Measurements from ENCODE around the gene GNG11. TPM values are rescaled to one million over a fixed set of nuclear protein-coding genes. Genes with fewer than 3 reads are reported as not detected.

GNG11 gene
- total RNA-seq, 1 experiment from 2014 or later, result not detected

GRCh38 chr7:93923942-93924341, 2.4 kb downstream of the GNG11 start:
- DNase-seq, result no peak
- no peak for TF ChIP-seq CTCF (IDR thresholded peaks at IDR 0.05; ENCODE audit: insufficient read depth in 1 of 2, low read depth in 1 of 2, low read length in 1 of 2, severe bottlenecking in 1 of 2, unreplicated experiment in 1 of 2)
- Mint-ChIP-seq H3K36me3 (ENCODE audit: insufficient read depth, unreplicated experiment) (no peaks in the 10 kb centered on the region), H3K9me3 (ENCODE audit: unreplicated experiment) (no peaks in the 10 kb centered on the region), H3K4me1 (ENCODE audit: low read depth, unreplicated experiment) (no peaks in the 10 kb centered on the region), H3K4me3 (ENCODE audit: unreplicated experiment) (no peak overlapping the region), H3K27ac (ENCODE audit: unreplicated experiment) (no peak overlapping the region), H3K27me3 (ENCODE audit: insufficient read depth, unreplicated experiment) (peaks cover 8% of the 10 kb centered on the region)
- ChIA-PET POLR2A (no interaction called here), CTCF (no interaction called here)
- no peaks in the 10 kb centered on the region for H3K36me3 ChIP-seq (ENCODE audit: control insufficient read depth, insufficient read depth, low read length)
- H3K9me3 ChIP-seq, result no peaks in the 10 kb centered on the region
- intact Hi-C loops (cut with micrococcal nuclease; ENCODE audit: unreplicated experiment), result no loop called here
- no peaks in the 10 kb centered on the region for H3K27me3 ChIP-seq (replicated peaks; ENCODE audit: control insufficient read depth, insufficient read depth, low read length)
- no peak overlapping the region for H3K4me3 ChIP-seq (ENCODE audit: low read depth, low read length)
- BruUV-seq (replicated peaks), result no TSS peak
- H3K4me1 ChIP-seq, result no peaks in the 10 kb centered on the region

- no peaks in the 10 kb centered on the region for H3K36me3 Mint-ChIP-seq (ENCODE audit: insufficient read depth, unreplicated experiment)
- H3K4me1 ChIP-seq, result no peaks in the 10 kb centered on the region
- no peaks in the 10 kb centered on the region for H3K9me3 ChIP-seq
- H3K4me3 Mint-ChIP-seq (ENCODE audit: unreplicated experiment), result no peak overlapping the region
- H3K4me1 Mint-ChIP-seq (ENCODE audit: low read depth, unreplicated experiment), result no peaks in the 10 kb centered on the region
- H3K27ac Mint-ChIP-seq (ENCODE audit: unreplicated experiment), result no peak overlapping the region
- DNase-seq, result no peak
- no peaks in the 10 kb centered on the region for H3K27me3 ChIP-seq (replicated peaks; ENCODE audit: control insufficient read depth, insufficient read depth, low read length)
- H3K36me3 ChIP-seq (ENCODE audit: control insufficient read depth, insufficient read depth, low read length), result no peaks in the 10 kb centered on the region
- no TSS peak for BruUV-seq (replicated peaks)
- no peak for TF ChIP-seq CTCF (IDR thresholded peaks at IDR 0.05; ENCODE audit: insufficient read depth in 1 of 2, low read depth in 1 of 2, low read length in 1 of 2, severe bottlenecking in 1 of 2, unreplicated experiment in 1 of 2)
- H3K4me3 ChIP-seq (ENCODE audit: low read depth, low read length), result no peak overlapping the region
- CTCF ChIA-PET, result no interaction called here
- H3K9me3 Mint-ChIP-seq (ENCODE audit: unreplicated experiment), result no peaks in the 10 kb centered on the region
- POLR2A ChIA-PET, result no interaction called here
- intact Hi-C loops (cut with micrococcal nuclease; ENCODE audit: unreplicated experiment), result no loop called here
- H3K27me3 Mint-ChIP-seq (ENCODE audit: insufficient read depth, unreplicated experiment), result peaks cover 14% of the 10 kb centered on the region
Observed at GRCh38 chr7:93926800-93927199, 5.3 kb downstream of the GNG11 start.

DNA sequence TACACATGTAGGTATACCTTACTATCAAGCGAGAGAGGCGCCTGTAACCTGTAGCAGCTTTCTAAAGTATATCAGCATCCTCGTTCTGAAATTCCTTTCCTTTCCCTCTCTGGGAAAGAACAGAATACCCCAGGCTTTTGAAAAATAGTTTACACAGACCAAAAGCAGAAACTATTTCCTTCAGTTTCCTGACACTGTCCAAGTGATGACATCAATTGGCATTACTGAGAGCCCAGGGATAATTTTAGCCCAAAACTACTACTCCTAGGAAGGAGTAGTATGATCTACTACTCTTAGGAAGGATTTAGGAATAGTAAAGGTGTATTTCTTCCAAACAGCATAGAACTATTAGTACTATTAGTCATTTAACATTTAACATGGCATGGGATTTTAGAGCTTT, 6.0 kb downstream of the GNG11 start:
- Mint-ChIP-seq H3K36me3 (ENCODE audit: insufficient read depth, unreplicated experiment) (no peaks in the 10 kb centered on the region), H3K27ac (ENCODE audit: unreplicated experiment) (no peak overlapping the region), H3K4me1 (ENCODE audit: low read depth, unreplicated experiment) (no peaks in the 10 kb centered on the region), H3K4me3 (ENCODE audit: unreplicated experiment) (no peak overlapping the region), H3K9me3 (ENCODE audit: unreplicated experiment) (no peaks in the 10 kb centered on the region), H3K27me3 (ENCODE audit: insufficient read depth, unreplicated experiment) (peaks cover 14% of the 10 kb centered on the region)
- no TSS peak for BruUV-seq (replicated peaks)
- no peaks in the 10 kb centered on the region for H3K4me1 ChIP-seq
- CTCF ChIA-PET, result no interaction called here
- DNase-seq, result no peak
- no peaks in the 10 kb centered on the region for H3K36me3 ChIP-seq (ENCODE audit: control insufficient read depth, insufficient read depth, low read length)
- no peak for TF ChIP-seq CTCF (IDR thresholded peaks at IDR 0.05; ENCODE audit: insufficient read depth in 1 of 2, low read depth in 1 of 2, low read length in 1 of 2, severe bottlenecking in 1 of 2, unreplicated experiment in 1 of 2)
- H3K9me3 ChIP-seq, result no peaks in the 10 kb centered on the region
- intact Hi-C loops (cut with micrococcal nuclease; ENCODE audit: unreplicated experiment), result no loop called here
- no peaks in the 10 kb centered on the region for H3K27me3 ChIP-seq (replicated peaks; ENCODE audit: control insufficient read depth, insufficient read depth, low read length)
- POLR2A ChIA-PET, result no interaction called here
- no peak overlapping the region for H3K4me3 ChIP-seq (ENCODE audit: low read depth, low read length)
